PC-9 (cell line): Measurements from ENCODE around the gene TRPM5.

Experiments used
- EZH2 ChIP-seq: fragments of 200-600 bp; sonication (generic); IDR thresholded peaks from 2 replicates; pipeline ENCODE4 v1.8.0; 2017; ENCODE audit warnings: antibody characterized with exemption, low read depth
- TF ChIP-seq, protein P1 (sequence below): fragments of 200-600 bp; sonication (generic); conservative IDR thresholded peaks from 2 replicates; pipeline ENCODE4 v1.6.1; 2017; ENCODE audit warnings: mixed run types, antibody characterized with exemption, mild to moderate bottlenecking, moderate library complexity

- TF ChIP-seq, protein P1, sequence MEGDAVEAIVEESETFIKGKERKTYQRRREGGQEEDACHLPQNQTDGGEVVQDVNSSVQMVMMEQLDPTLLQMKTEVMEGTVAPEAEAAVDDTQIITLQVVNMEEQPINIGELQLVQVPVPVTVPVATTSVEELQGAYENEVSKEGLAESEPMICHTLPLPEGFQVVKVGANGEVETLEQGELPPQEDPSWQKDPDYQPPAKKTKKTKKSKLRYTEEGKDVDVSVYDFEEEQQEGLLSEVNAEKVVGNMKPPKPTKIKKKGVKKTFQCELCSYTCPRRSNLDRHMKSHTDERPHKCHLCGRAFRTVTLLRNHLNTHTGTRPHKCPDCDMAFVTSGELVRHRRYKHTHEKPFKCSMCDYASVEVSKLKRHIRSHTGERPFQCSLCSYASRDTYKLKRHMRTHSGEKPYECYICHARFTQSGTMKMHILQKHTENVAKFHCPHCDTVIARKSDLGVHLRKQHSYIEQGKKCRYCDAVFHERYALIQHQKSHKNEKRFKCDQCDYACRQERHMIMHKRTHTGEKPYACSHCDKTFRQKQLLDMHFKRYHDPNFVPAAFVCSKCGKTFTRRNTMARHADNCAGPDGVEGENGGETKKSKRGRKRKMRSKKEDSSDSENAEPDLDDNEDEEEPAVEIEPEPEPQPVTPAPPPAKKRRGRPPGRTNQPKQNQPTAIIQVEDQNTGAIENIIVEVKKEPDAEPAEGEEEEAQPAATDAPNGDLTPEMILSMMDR = no peak
- no peak for TF ChIP-seq EZH2
These were observed 18.2 kb upstream of the TRPM5 start for GRCh38 chr11:2462543-2462985.
